K562 (cell line): ENCODE results near the gene TMEM161B. TPM values are rescaled to one million over a fixed set of nuclear protein-coding genes. Genes with fewer than 3 reads are reported as not detected.

Source experiments
- ATAC-seq: fragments of 200-7000 bp; cut with Tn5 transposase; 3 replicates; pipeline ENCODE4 v1.9.1; 2020; ENCODE audit warnings: moderate library complexity
- BruUV-seq: library from RNA; stranded (reverse); fragments of 400-500 nt; replicated peaks from 2 replicates; lab custom pipeline; 2021; lab: Mats Ljungman, UMichigan
- CTCF ChIA-PET: fragments of 300-600 bp; formaldehyde crosslinking; extraction: SDS; loops from one replicate; lab custom pipeline; 2021; ENCODE audit warnings: low intra/inter-chr PET ratio; lab: Yijun Ruan, JAX
- POLR2A ChIA-PET: fragments of 300-600, 350-650 bp; sonication (Branson Sonifier 250); formaldehyde crosslinking; extraction: SDS; loops from one replicate; lab custom pipeline; 2021; ENCODE audit warnings: antibody characterized with exemption, inconsistent platforms; lab: Yijun Ruan, JAX
- DNase-seq, 4 experiments: peaks; one replicate each; pipeline versions ENCODE4 v3.0.0 to v3.0.0-alpha.2; 2011 to 2018; ENCODE audit warnings: low spot score in 3 of 4, mixed read lengths in 3 of 4; ENCODE audit errors: extremely low read depth in 1 of 4
- FAIRE-seq: peaks from 2 replicates; lab custom pipeline; 2011; peaks lifted over from hg19 to GRCh38; lab: Jason Lieb, UNC
- H2AFZ ChIP-seq: 2 replicates; pipeline ENCODE4 v1.6.0; 2011; ENCODE audit warnings: low read depth, low read length, control low read depth, inconsistent platforms
- H3K27ac ChIP-seq: fragments of 200-600 bp; 3 replicates; pipeline ENCODE4 v1.8.0; 2011; ENCODE audit warnings: low read depth, mild to moderate bottlenecking, control low read depth, inconsistent platforms, low read length, moderate library complexity, mixed read lengths; ENCODE audit errors: extremely low read depth
- H3K27me3 ChIP-seq, 2 experiments: fragments of 300-600 bp in 1 of 2; 2 replicates in 1 of 2; 3 replicates in 1 of 2; pipeline versions ENCODE4 v1.6.0 to v1.8.0; 2011; ENCODE audit warnings: inconsistent platforms in 2 of 2, low read length in 2 of 2, mild to moderate bottlenecking in 1 of 2, mixed read lengths in 1 of 2, moderate library complexity in 1 of 2; ENCODE audit not compliant: control insufficient read depth in 2 of 2, insufficient read depth in 2 of 2
- H3K36me3 ChIP-seq: fragments of 300-600 bp; 3 replicates; pipeline ENCODE4 v1.8.0; 2011; ENCODE audit warnings: mild to moderate bottlenecking, low read length, inconsistent platforms; ENCODE audit not compliant: control insufficient read depth, insufficient read depth
- H3K4me1 ChIP-seq, 2 experiments: fragments of 200-600 bp in 1 of 2; replicated peaks in 1 of 2; 2 replicates in 1 of 2; 3 replicates in 1 of 2; pipeline versions ENCODE4 v1.5.1 to v1.8.0; 2011; ENCODE audit warnings: inconsistent platforms in 2 of 2, low read length in 2 of 2, mild to moderate bottlenecking in 1 of 2, mixed read lengths in 1 of 2, moderate library complexity in 1 of 2; ENCODE audit not compliant: control insufficient read depth in 2 of 2, insufficient read depth in 2 of 2
- H3K4me2 ChIP-seq: 2 replicates; pipeline ENCODE4 v1.6.1; 2011; ENCODE audit warnings: low read length, control low read depth, inconsistent platforms, mixed read lengths; ENCODE audit not compliant: insufficient read depth
- H3K4me3 ChIP-seq: fragments of 200-600 bp; sonication (generic), shearing (Covaris generic); 2 replicates; pipeline ENCODE4 v1.5.1; 2016; ENCODE audit warnings: control low read depth, inconsistent platforms
- H3K79me2 ChIP-seq: fragments of 200-600 bp; 3 replicates; pipeline ENCODE4 v1.8.0; 2011; ENCODE audit warnings: low read length, inconsistent platforms; ENCODE audit not compliant: control insufficient read depth, insufficient read depth
- H3K9ac ChIP-seq, 2 experiments: 2 replicates each; pipeline versions ENCODE4 v1.6.0 to v1.6.1; 2011; ENCODE audit warnings: low read depth in 2 of 2, low read length in 2 of 2, control low read depth in 1 of 2, inconsistent platforms in 1 of 2, mild to moderate bottlenecking in 1 of 2, mixed read lengths in 1 of 2; ENCODE audit not compliant: insufficient read depth in 1 of 2
- H3K9me1 ChIP-seq: one replicate; pipeline ENCODE4 v1.6.0; 2011; ENCODE audit warnings: inconsistent platforms, mild to moderate bottlenecking, low read length, moderate library complexity; ENCODE audit not compliant: control insufficient read depth, insufficient read depth
- H3K9me3 ChIP-seq: replicated peaks from 2 replicates; pipeline ENCODE4 v1.5.1; 2011; ENCODE audit warnings: low read depth, low read length, inconsistent platforms; ENCODE audit not compliant: control insufficient read depth, insufficient read depth
- H4K20me1 ChIP-seq: replicated peaks from 2 replicates; pipeline ENCODE4 v1.6.1; 2011; ENCODE audit warnings: low read length, inconsistent platforms, mixed read lengths; ENCODE audit not compliant: control insufficient read depth, insufficient read depth
- C11orf30 ChIP-seq: fragments of 450-650 bp; IDR thresholded peaks from 2 replicates; pipeline ENCODE4 v1.6.1; 2016; ENCODE audit warnings: low read depth, mild to moderate bottlenecking
- CBFA2T2 ChIP-seq: fragments of 450-650 bp; conservative IDR thresholded peaks from 2 replicates; pipeline ENCODE4 v1.6.1; 2017; ENCODE audit warnings: mild to moderate bottlenecking
- CHD1 ChIP-seq: fragments of 200-600 bp; sonication (generic); IDR thresholded peaks from one replicate; pipeline ENCODE4 v1.6.1; 2012; ENCODE audit warnings: mild to moderate bottlenecking, moderate library complexity, low read length, inconsistent platforms
- DNMT1 ChIP-seq: fragments of 450-650 bp; IDR thresholded peaks from 2 replicates; pipeline ENCODE4 v1.6.1; 2016; ENCODE audit warnings: antibody characterized with exemption, mild to moderate bottlenecking
- HMG20A ChIP-seq: fragments of 450-650 bp; formaldehyde crosslinking; conservative IDR thresholded peaks from 2 replicates; pipeline ENCODE4 v1.4.0; 2020; ENCODE audit warnings: mild to moderate bottlenecking, mixed read lengths
- L3MBTL2 ChIP-seq: fragments of 450-650 bp; IDR thresholded peaks from 2 replicates; pipeline ENCODE4 v1.6.1; 2016; ENCODE audit warnings: mild to moderate bottlenecking, moderate library complexity
- MCM7 ChIP-seq, 2 experiments: fragments of 450-650 bp; IDR thresholded peaks; 2 replicates each; pipeline ENCODE4 v1.6.1; 2016 to 2018
- MXD1 ChIP-seq: fragments of 250-450 bp; sonication (Bioruptor Pico); IDR thresholded peaks from 2 replicates; pipeline ENCODE4 v1.8.0; 2021; ENCODE audit warnings: borderline replicate concordance, mild to moderate bottlenecking, moderate library complexity; ENCODE audit not compliant: poor library complexity, severe bottlenecking
- POU5F1 ChIP-seq: fragments of 150-350 bp; IDR thresholded peaks from 2 replicates; pipeline ENCODE4 v1.6.1; 2014; ENCODE audit warnings: borderline replicate concordance, low read length, low read depth, mild to moderate bottlenecking; ENCODE audit not compliant: partially characterized antibody
- RBM17 ChIP-seq: fragments of 200-400 bp; formaldehyde crosslinking; IDR thresholded peaks from 2 replicates; pipeline ENCODE4 v1.6.1; 2017; ENCODE audit warnings: low read depth, mild to moderate bottlenecking, low read length, borderline replicate concordance
- SMARCC2 ChIP-seq: fragments of 450-650 bp; IDR thresholded peaks from 2 replicates; pipeline ENCODE4 v1.6.1; 2017; ENCODE audit warnings: antibody characterized with exemption, moderate library complexity, mild to moderate bottlenecking, low read depth
- ZNF133 ChIP-seq: fragments of 250-450 bp; sonication (Bioruptor Pico); IDR thresholded peaks from 2 replicates; pipeline ENCODE4 v1.4.0; 2020; ENCODE audit warnings: mild to moderate bottlenecking
- ZNF316 ChIP-seq: fragments of 450-650 bp; IDR thresholded peaks from 2 replicates; pipeline ENCODE4 v1.6.1; 2016
- WGBS: fragments of 100-300 bp; shearing (Covaris generic); methylation state at CpG from one replicate; pipeline ENCODE4 v1.1.6; 2016; ENCODE audit warnings: low coverage, mixed read lengths; ENCODE audit not compliant: insufficient coverage; ENCODE audit errors: missing lambda C conversion rate; 5-methylcytosine and 5-hydroxymethylcytosine counted together
- in situ Hi-C: fragments of 300-500 bp; cut with MboI; formaldehyde crosslinking; loops from 4 replicates; pipeline ENCODE4 v1.15.0; 2018; ENCODE audit warnings: inconsistent platforms, mixed read lengths
- intact Hi-C: fragments of 100-400 bp; cut with micrococcal nuclease; formaldehyde crosslinking; loops from 2 replicates; pipeline ENCODE4 v1.14.2; 2022
- polyA plus RNA-seq, 8 experiments: library from polyadenylated mRNA; depleted of rRNA in 4 of 8; stranded (reverse) in 5 of 8; unstranded in 3 of 8; fragments of >200 nt; fragmentation: Nextera tagmentation in 2 of 8; fragmentation: Illumina TruSeq in 1 of 8; extraction: Ambion mirVana in 2 of 8; extraction: Trizol in 1 of 8; gene quantifications; 2 replicates each; pipeline versions ENCODE4 v1.2.1 to v1.2.3, GENCODE V29; 2011 to 2014; ENCODE audit warnings: inconsistent platforms in 1 of 8, missing spikeins in 1 of 8
- total RNA-seq, 7 experiments: library from RNA; depleted of rRNA in 6 of 7; stranded (reverse); fragments of >200 nt in 6 of 7; fragmentation: Illumina TruSeq in 2 of 7; extraction: Trizol in 2 of 7; gene quantifications; 2 replicates each; pipeline versions ENCODE4 v1.2.1 to v1.2.3, GENCODE V29; 2011 to 2021; ENCODE audit warnings: low replicate concordance in 1 of 7
- TF ChIP-seq, protein P1 (sequence below), 2 experiments: IDR thresholded peaks in 1 of 2; conservative IDR thresholded peaks in 1 of 2; 2 replicates each; pipeline ENCODE4 v1.6.1; 2016; ENCODE audit warnings: low read depth in 2 of 2, mild to moderate bottlenecking in 1 of 2, missing compliant biosample characterization in 1 of 2, missing genetic modification characterization in 1 of 2, moderate library complexity in 1 of 2

The TMEM161B gene
- total and polyA plus RNA-seq, 9 of the 15 experiments (the other 6 are each of a cell fraction or from before 2014, with no cell fraction given), result 18.9 to 57.1 (median 40.6) TPM

DNA sequence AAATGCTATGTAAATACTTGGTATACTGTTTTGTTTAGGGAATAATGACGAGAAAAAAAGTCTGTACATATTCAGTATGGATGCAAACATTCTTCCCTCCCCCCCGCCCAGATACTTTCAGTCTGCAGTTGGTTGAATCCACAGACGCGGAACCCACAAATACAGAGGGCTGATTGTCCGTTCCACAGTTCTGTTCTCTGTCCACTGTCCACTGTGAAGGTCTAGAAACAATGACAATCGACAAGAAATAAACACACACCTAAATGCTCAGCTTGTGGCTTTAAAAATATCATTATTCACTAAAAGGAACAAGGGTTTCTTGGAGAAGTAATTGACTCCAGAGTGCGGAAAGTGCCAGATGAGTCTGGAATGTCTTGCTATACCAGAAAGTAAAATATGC is 109.1 kb downstream of the TMEM161B start (continued):
- TF ChIP-seq CBFA2T2 (no peak), RBM17 (no peak)

DNA sequence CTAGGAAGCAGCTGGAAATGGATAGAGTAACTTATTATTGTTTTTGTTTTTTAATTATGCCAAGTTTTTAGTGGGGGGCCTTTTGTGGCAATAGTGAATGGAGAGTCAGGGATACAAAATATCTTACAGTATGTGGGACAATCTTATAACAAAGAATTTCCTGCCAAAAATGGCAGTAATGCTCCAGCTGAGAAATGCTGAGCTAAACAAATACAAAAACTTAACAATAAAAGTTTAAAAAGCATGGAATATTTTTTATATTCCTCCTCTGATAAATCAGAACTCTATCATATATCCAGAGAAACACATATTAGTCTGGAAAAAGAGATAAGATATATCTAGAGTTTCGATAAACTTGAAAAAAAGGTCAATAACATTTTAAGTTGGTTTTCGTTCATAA is 110.6 kb downstream of the TMEM161B start:
- BruUV-seq, result no TSS peak
- no peaks in the 10 kb centered on the region for H4K20me1 ChIP-seq
- H3K4me3 ChIP-seq, result no peak overlapping the region
- H3K36me3 ChIP-seq, result no peaks in the 10 kb centered on the region
- TF ChIP-seq ZNF316, result peak; percentile 31; the same call in 1 of the 2 replicates
- no peak for TF ChIP-seq DNMT1
- peak; percentile 6; the same call in 1 of the 2 replicates for TF ChIP-seq C11orf30
- FAIRE-seq, result no peak
- no peak overlapping the region for H3K4me2 ChIP-seq
- in situ Hi-C loops, result no loop called here
- H3K9me3 ChIP-seq, result no peaks in the 10 kb centered on the region
- H3K4me1 ChIP-seq, result no peaks in the 10 kb centered on the region
- 6% methylated on average over 2 of the region's 2 CpGs for WGBS
- H3K27me3 ChIP-seq, result no peaks in the 10 kb centered on the region
- intact Hi-C loops, result no loop called here
- H3K27ac ChIP-seq, result no peak overlapping the region
- no peaks in the 10 kb centered on the region for H3K9me1 ChIP-seq
- DNase-seq, result no peak
- H3K79me2 ChIP-seq, result no peaks in the 10 kb centered on the region
- H3K9ac ChIP-seq, result no peak overlapping the region
- POLR2A ChIA-PET, result no interaction called here
- no peak for ATAC-seq
- no peak overlapping the region for H2AFZ ChIP-seq
- CTCF ChIA-PET, result no interaction called here

GRCh38 chr5:88154891-88155290 is 113.8 kb downstream of the TMEM161B start:
- Histone ChIP-seq H3K9me1 (no peaks in the 10 kb centered on the region), H3K9me3 (no peaks in the 10 kb centered on the region), H3K4me1 (no peaks in the 10 kb centered on the region), H3K4me3 (no peak overlapping the region), H3K27me3 (no peaks in the 10 kb centered on the region), H3K79me2 (no peaks in the 10 kb centered on the region), H3K27ac (no peak overlapping the region), H3K9ac (no peak overlapping the region), H3K36me3 (no peaks in the 10 kb centered on the region), H2AFZ (no peak overlapping the region), H4K20me1 (no peaks in the 10 kb centered on the region), H3K4me2 (no peak overlapping the region)
- no TSS peak for BruUV-seq
- ATAC-seq (no peak), FAIRE-seq (no peak), DNase-seq (no peak)
- CTCF ChIA-PET, result no interaction called here
- 0% methylated on average over 1 of the region's 1 CpG for WGBS
- in situ Hi-C loops (no loop called here), intact Hi-C loops (no loop called here)
- POLR2A ChIA-PET, result no interaction called here
- TF ChIP-seq CHD1 (no peak), MXD1 (no peak), SMARCC2 (no peak), ZNF133 (no peak), MCM7 (IDR thresholded peaks at IDR 0.05) (no peak), POU5F1 (no peak), L3MBTL2 (no peak), HMG20A (CRISPR knock-in tag) (no peak)
- TF ChIP-seq, protein P1, sequence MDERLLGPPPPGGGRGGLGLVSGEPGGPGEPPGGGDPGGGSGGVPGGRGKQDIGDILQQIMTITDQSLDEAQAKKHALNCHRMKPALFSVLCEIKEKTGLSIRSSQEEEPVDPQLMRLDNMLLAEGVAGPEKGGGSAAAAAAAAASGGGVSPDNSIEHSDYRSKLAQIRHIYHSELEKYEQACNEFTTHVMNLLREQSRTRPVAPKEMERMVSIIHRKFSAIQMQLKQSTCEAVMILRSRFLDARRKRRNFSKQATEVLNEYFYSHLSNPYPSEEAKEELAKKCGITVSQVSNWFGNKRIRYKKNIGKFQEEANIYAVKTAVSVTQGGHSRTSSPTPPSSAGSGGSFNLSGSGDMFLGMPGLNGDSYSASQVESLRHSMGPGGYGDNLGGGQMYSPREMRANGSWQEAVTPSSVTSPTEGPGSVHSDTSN (CRISPR knock-in tag; IDR thresholded peaks at IDR 0.05; ENCODE audit: low read depth), result no peak
- TF ChIP-seq, protein P1 (tag; conservative IDR thresholded peaks at IDR 0.05; ENCODE audit: low read depth), result no peak
